Gastrocnemius medialis (tissue), 4 donors: ENCODE data around the gene PBX1.

Experiments
- POLR2A ChIP-seq, 2 donors: fragments of 450-650 bp; IDR thresholded peaks; one replicate each; pipeline ENCODE4 v1.6.1; 2017; ENCODE audit warnings: antibody characterized with exemption in 2 of 2, mild to moderate bottlenecking in 2 of 2, moderate library complexity in 2 of 2
- TF ChIP-seq, protein P1 (sequence below), 5 experiments: fragments of 450-650 bp in 3 of 5; fragments of 200-600 bp in 2 of 5; sonication (generic) in 2 of 5; IDR thresholded peaks in 4 of 5; conservative IDR thresholded peaks in 1 of 5; 1 replicate in 4 of 5; 2 replicates in 1 of 5; pipeline ENCODE4 v1.5.1; 2016 to 2019; ENCODE audit warnings: antibody characterized with exemption in 5 of 5, mild to moderate bottlenecking in 3 of 5, moderate library complexity in 3 of 5

GRCh38 chr1:164635059-164635802 is 76.2 kb downstream of the PBX1 start:
- TF ChIP-seq, protein P1, sequence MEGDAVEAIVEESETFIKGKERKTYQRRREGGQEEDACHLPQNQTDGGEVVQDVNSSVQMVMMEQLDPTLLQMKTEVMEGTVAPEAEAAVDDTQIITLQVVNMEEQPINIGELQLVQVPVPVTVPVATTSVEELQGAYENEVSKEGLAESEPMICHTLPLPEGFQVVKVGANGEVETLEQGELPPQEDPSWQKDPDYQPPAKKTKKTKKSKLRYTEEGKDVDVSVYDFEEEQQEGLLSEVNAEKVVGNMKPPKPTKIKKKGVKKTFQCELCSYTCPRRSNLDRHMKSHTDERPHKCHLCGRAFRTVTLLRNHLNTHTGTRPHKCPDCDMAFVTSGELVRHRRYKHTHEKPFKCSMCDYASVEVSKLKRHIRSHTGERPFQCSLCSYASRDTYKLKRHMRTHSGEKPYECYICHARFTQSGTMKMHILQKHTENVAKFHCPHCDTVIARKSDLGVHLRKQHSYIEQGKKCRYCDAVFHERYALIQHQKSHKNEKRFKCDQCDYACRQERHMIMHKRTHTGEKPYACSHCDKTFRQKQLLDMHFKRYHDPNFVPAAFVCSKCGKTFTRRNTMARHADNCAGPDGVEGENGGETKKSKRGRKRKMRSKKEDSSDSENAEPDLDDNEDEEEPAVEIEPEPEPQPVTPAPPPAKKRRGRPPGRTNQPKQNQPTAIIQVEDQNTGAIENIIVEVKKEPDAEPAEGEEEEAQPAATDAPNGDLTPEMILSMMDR (IDR thresholded peaks at IDR 0.05 in 4 of 5, conservative IDR thresholded peaks at IDR 0.05 in 1 of 5) = no peak
- no peak for TF ChIP-seq POLR2A (IDR thresholded peaks at IDR 0.05)
